Kidney capillary endothelial cell (primary cell): ENCODE results near the gene LRFN2.

Experiments used
- DNase-seq: peaks from one replicate; pipeline ENCODE4 v3.0.0-alpha.2; 2018; ENCODE audit warnings: low spot score

LRFN2 gene

DNA sequence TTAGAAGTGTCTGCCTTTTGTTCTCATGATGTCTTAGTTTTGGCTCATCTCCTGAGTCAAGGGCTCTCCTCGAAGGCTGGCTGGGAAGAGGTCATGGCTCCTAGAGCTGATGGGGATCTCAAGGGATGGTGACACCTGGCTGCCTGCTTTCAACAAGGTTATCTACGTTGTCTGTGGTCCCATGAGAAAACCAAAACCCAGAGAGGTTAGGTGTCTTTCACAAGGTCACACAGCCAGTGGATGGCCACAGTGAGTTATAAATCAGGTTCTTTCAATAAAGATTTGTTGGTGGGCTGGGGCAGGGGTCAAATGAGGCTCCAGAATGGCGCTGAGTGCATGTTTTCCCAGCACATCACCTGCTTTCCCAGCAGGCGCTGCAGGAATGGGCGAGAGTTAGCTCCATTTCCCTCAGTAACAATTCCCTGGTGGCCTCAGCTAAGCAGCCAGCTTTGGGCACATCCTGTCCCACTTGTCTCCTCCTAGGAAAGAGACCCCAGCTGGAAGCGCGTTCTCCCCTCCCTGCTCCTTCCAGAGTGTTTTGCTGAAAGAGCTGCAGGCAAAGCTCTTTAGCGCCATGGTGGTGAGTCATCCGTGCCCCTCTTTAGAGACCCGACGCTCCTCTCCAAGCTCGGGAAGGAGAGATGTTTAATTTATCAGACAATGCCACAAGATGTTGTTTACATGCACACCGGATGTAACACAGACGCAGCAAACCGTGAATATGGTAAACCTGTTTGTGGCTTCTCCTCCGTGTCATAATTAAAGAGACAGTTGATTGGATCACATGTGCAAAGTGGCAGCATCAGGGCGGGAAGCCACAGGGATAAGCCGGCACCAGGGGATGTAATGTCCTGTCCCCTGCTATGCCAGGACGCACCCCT lies 109.7 kb downstream of the LRFN2 start:
- DNase-seq: peak; percentile 6

DNA sequence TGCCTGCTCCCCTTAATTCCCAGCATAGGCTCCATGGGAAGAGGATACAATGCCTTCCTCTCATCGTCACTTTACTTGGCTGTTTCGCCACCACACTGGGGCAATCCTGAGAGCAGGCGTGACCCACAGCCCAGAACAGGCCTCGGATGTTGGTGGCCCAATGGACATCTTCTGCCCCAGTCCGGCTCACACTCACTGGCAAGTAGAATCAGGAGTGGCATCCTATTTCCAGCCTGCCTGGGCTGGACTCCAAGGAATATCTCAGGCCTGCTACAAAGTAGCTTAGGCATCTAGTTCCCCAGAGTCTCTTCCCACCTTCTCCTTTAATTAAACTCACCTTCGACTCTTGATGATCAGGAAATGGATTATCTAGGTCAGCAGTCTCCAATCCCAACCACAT lies 110.5 kb downstream of the LRFN2 start:
- DNase-seq: no peak

DNA sequence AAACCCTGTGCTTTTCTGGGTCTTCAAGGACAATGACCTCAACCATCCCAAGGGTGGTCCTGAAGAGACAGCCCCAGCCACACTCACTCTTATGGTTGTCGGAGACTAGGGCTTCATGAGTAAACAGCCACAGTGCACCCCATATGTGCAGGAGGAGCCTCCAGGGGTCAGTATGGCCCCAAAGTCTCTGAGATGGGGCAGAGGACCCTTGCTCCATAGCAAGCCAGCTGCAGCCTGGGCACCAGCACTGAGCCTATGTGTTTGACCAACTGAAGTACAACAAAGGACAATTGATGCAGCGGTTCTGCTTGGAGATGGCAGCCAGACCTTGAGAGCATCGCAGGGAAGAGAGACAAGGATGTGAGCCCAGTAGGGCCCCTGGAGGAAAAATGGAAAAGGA lies 112.2 kb downstream of the LRFN2 start:
- no peak for DNase-seq

DNA sequence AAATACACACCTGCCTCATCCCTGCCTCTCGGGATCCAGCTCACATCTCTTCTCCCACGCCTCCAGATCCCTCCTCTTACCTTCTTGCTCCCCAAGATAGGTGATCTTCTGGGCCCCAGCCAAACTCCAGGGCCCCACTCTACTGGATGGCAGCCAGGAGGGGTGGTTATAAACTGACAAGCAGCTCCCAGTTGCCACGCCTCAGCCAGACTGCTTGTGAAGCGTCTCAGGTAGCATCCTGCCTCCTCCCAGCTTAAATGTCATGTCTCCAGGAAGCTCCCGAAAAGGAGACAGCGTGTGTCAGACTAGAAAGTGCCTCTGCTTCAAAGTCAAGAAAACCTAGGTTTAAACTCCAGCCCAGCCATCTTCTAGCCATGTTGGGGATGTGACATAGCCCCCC lies 114.1 kb downstream of the LRFN2 start:
- DNase-seq: no peak

DNA sequence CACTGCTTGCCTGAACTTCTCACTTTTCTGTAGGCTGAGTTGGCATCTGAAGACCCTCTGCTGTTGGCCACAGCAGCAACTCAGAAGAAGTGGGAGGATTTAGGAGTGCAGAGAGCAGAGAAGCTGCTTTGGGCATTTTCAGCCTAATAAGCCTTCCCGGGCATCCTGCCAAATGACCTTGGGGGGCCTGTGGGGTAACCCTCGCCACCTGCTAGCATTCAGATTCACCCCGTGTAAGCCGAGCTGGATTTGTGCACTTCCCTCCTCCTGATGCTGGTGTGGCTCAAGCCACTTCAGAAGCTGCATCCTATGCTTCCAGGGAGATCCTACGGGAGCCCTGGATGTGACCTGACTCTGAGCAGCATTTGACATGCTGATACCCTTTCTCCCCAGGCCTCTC lies 114.8 kb downstream of the LRFN2 start:
- no peak for DNase-seq

DNA sequence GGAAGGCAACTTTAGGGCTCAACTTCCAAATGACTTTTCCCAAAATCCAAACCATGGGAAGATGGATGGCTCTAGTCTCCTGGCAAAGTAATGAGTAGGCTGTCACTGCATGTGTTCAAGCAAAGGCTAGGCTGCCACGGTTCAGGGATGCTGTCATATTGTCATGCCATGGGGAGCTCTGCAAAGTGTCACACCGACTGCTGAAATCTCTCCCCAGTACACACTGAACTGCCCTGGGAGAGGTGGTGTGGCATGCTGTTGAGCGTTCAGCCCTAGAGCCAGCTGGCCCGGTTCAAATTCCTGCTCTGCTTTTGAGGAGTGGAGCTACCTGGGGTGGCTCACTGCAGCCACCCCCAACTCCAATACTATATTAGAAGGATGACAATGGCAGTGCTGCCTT lies 115.9 kb downstream of the LRFN2 start:
- DNase-seq: no peak

DNA sequence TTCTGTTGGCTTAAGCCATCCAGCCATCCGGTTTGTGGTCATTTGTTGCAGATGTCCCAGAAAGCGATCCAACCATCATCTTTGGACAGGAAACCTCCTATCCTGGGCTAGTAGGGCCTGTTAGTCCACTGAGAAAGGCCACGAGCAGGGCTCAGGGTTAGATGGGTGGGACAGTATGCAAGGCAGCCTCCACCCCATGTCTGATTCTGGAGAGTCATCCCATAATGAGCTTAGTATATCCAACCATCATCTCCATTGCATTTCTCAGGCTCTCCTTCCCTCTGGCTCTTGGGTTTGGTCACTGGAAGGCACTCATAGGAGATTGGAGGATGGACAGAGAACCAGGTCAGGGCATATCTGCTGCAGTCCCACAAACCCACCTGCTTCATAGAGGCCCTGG lies 117.8 kb downstream of the LRFN2 start:
- DNase-seq: no peak

DNA sequence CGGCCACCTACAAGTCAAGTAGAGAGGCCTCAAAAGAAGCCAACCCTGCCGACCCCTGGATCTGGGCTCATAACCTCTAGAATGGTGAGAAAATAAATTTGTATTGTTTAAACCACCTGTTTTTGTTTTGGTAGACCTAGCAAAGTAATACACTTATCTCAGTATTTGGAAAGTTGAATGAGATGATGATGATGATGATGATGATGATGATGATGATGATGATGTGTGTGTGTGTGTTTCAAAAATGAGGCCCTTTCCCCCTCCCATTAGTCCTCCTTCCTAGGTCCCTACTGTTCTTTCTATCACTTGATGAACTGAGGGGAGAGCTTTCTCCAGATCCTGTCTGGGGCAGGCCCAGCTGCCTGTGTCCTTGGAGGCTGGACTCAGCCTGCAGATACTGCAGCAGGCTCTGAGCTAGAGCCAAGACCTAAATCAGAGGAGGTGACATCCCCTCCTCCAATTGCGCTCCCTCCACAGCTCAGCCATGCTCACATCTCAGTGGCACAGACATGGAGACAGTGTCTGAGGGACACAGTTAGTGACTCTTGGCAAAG lies 120.1 kb downstream of the LRFN2 start:
- no peak for DNase-seq

DNA sequence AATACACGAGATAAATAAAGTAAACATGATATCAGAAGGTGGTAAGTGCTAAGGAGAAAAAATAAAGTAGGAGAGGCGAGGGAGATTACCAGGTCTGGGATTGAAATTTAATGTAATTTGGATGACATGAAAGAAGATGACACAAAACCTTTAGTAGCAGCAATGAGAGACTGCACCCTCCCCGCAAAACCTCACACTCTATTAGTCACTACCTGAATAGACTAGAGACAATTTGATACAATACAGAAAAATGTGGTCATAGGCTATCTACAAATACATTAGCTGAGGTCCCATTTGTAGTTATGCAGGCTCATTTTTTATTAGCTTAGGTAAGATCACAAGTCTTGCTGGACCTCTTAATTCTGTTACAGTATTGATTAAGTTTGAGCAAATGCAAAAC lies 125.5 kb downstream of the LRFN2 start:
- no peak for DNase-seq

DNA sequence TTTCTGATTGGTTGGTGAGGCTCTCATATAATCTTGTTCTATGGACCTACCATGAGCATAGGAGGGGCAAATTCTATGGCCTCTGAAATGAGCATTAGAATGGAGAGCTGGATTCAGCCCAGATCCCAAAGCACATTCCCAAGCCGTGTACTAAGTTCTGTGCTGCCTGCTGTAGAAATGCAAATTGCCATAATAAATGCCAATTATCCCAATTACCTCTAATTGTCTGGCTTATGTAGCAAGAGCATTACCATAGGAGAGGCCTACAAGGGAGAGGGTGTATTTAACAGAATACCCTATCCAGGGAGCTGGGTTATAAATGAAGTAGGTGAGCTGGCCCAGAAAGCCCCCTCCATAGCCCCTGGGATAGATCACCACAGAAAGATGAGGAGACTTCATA lies 126.8 kb downstream of the LRFN2 start:
- DNase-seq: no peak

DNA sequence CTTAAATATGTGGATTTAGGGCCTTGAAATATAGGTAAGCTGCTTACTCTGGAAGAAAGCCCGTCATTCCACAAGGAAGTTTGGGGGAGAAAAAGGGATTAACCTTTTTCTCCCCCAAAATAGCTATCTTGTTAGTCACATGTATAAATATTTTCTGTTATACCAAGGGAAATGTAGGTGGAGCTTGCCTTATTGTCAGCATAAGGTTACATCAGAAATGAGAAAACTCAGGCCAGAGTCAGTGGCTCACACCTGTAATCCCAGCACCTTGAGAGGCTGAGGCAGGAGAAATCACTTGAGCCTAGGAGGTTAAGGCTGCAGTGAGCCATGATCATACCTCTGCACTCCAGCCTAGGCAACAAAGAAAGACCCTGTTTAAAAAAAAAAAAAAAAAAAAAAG lies 129.9 kb downstream of the LRFN2 start:
- no peak for DNase-seq

DNA sequence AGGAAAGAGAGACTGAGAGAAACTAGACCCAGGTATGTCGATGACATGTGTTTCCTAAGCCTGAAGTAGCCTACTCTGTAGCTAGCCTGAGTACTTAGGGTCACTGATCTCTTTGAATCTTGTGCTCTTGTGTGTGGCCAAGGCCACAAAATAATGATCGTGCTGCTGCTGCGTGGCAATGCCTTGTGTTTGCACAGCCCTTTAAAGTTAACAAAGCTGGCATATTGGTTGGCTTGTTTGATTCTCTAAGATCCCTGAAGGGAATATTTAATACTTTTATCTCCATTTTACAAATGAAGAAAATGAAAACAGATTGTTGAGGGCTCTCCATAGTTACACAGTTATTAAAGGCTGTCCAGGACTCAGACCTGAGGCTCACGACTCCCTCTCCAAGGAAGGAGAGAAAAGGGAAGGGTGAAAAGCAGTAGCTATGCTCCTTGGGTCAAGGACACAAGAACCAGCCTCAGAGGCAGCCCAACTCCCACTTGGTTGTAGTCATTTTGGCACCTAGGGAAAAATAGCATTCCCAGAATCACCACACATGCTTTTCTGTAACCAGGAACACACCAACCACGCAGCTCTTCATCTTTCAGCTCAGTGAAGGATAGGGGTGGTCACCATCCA lies 130.7 kb downstream of the LRFN2 start:
- no peak for DNase-seq

DNA sequence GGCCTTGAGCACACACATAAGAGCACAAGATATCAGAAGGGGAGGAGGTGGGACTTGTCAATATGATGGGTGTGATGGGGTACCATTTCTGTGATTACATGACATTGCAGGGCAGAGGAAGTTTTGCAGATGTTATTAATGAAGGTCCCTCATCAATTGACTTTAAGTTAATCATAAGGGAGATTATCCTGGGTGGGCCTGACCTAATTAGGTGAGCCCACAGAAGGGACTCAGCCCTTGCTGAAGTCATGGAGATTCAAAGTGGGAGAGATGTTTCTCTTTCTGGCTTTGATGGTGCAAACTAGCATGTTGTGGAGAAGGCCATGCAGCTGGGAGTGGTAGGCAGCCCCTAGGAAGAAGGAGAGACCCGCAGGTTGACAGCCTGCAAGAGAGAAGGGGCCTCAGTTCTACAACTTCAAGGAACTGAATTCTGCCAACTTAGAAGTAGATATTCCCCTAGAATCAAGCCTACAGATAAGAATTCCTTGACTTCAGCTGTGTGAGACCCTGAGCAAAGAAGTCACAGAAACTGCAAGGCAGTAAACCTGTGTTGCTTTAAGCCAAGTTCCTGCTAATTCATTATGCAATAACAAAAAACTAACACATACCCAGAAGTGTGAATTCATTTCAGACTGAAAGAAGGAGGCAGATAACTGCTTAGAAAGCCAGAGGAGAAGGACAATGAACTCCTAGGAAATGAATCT lies 131.3 kb downstream of the LRFN2 start:
- DNase-seq: no peak

DNA sequence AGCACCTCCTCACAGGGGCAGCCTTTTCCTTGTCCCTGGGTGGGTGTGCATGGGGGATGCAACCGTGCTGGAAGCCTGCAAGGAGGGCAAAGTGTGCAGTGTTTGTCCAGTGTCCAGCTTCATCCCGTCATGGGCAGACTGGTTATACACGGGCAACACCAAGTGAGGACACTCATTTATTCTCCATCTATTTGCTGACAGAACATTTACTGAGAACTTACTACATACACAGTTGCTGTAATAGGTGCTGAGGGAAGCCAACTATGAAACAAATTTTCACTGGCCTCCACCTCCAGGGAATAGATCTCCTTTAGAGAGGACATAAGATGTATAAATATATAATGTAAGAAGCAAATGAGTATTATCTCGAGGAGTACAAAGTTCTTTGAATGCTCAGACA lies 136.7 kb downstream of the LRFN2 start:
- no peak for DNase-seq

DNA sequence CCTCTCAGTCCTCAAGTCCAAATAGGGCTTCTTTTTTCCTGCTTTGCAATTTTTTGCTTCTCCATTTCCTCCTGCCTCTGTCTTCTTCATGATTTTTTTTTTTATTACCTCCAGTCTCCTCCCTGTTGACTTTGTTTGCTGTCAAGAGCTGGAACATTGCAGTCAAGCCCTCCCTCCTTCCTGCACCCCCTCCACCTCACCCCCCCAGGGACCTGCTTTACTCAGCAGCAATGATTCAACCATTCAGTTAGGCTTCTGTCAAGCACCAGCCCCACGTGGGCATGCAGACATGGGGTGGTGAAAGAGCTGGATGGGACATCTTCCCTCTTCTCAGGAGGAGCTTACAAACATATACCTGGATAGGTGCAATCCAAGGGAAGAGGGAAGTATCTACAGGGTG lies 142.4 kb downstream of the LRFN2 start:
- DNase-seq: no peak

DNA sequence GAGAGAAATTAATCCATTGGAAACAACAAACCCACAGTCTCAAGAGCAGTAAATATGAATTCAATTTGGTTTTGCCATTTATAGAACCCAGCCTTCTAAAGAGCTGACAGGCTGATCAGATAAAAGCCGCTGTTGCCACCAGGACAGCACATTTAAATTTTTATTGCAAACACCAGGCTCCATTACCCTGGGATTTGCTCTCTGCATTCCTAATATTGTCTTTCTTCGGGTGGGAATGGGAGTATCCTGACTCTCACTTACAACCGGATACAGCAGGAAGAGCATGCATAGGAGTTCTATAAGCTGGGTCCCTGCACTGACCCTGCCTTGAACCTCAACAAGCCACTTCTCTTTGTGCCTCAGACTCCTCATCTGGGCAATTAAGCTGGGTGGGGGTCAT lies 142.9 kb downstream of the LRFN2 start:
- DNase-seq: no peak

DNA sequence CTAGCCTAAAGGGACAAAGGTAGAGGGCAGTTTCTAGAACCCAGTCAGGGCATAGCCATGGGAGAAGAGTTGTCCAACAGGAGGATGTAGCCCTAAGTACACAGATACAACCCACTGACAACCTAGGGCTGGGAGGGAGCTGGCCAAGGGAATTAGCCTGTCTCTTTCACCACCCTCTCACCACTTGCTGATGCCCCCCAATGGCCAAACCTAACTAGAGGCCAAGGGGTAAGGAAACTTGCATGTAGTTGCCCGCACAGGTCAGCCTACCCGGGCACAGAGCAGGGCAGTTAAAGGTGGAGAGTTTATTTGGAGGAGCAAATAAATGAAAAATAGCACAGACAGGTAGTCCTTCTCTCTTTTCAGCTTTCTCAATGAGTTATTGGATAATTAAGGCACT lies 143.3 kb downstream of the LRFN2 start:
- no peak for DNase-seq

DNA sequence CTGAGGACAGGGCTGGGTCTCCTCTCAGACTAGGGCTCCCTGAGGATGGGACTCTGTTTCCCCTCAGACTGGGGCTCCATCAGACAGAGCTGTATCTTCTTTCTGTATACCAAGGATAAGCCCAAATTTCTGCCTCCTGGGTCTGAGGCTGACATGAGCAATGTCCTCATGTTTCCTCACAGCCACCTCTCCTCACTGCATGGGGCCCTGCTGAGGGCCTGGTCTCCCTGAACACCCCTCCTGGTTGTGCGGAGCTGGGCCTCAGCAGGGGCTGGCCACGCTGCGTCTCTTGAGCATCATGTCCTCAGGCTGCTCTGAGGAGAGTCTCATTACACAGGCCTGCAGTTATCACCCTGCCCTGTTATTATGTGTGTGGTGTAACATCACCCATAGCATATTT lies 144.6 kb downstream of the LRFN2 start:
- no peak for DNase-seq

DNA sequence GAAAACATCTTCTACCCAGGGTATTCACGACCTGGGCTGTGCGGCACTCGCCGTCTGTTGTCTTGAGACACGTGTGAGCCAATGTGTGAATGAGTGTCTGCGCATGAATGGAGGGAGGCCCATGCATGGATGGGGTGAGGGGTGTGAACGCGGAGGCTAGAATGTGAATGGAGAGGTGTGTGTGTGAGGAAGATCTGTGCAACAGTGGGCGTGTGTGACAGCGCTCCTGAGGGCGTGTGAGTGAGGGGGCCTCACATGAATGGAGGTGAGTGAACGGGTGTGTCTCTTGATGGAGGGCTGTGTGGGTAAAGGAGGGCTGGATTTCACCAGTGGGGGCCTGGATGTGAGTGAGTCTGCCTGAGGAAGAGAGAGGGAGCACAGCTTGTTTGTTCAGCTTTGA lies 146.0 kb downstream of the LRFN2 start:
- no peak for DNase-seq

DNA sequence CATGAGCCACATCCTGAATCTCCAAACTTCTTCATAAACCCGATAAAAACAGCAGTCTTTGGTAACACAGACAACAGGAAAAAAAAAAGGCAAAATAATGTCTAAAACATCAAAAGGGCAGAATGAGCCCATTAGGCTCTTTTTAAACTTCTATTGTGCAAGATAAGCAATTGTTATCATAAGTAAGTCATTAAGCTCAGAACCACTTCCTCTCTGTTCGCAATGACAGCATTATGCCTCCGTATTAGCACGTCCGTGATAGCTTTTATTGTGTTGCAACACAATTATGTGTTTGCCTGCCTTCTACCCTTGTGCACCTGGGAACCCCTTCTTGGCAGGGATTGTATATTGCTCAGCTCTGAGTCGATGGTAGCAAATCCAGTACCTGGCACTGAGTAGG lies 147.1 kb downstream of the LRFN2 start:
- DNase-seq: no peak

DNA sequence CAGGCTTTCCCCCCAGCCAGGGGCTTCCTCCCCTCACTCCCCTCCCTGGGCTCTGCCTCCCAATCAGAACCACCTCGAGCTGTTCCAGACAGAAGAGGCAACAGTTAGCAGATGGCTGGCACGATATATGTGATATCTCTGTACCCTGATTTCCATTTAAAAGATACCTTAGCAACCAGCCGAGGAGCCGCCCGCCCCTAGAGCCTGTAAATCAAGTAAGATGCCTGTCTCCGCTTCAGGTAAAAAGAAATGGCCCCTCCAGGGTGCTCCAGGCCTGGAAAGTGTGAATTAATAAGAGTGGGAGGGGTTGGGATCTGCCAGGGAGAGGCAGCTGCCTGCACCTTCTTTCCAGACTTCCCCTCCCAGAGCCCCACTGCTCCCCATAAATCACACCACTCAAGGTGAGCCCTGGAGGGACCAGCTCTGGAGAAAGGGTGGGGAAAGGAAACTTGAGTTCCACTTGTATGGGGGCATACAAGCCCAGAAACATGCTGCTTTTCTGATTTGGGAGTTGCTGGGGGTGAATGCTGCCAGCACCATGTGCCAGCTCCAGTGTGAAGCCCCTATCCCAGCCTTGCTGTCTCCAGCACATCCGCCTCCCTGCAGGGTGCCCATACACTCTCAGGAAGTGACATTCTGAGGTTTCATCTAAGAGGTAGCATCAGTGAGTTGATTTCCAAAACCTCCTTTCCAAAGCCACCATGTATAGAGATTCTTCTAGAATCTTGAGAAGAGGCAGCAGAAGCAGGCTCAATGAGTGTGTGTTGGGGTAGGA lies 148.0 kb downstream of the LRFN2 start:
- DNase-seq: no peak

DNA sequence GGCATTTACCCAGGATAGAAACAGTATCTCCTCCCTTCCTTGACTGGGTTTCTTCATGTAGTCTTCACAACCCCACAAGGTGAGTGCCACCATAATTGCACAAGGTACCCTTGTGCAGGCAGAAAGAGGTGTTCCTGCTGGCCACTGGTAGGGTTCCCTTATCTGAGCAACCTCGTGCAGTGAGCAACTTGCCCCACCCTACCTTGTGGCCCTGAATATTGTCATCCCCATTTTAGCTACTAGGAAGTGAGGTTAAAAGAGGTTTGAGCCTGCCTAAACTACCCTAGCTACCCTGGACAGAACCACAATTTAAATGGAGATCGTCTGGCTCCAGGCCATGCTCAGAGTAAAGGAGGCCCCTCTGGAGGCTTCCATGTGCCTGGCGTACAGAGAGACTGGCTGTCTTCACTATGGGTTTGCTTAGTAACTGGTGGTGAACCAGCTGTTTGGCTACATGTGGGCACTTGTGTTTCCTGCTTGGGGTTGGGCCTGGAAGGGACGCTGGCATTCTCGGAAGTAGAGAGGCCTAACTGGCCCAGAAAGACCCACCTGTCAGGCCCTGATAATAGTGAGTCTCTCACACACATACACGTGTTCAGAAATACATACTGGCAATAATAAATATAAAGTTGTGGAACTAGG lies 148.8 kb downstream of the LRFN2 start:
- no peak for DNase-seq
